HepG2 (cell line): ENCODE results near the gene PRSS23.

Experiments used
- CTCF ChIP-seq: sonication (generic); formaldehyde crosslinking; IDR thresholded peaks from 2 replicates; pipeline ENCODE4 v1.5.0; 2020; ENCODE audit warnings: mild to moderate bottlenecking, missing genetic modification reagents, moderate library complexity
- TAF1 ChIP-seq: sonication (generic); formaldehyde crosslinking; IDR thresholded peaks from 2 replicates; pipeline ENCODE4 v1.4.0; 2020; ENCODE audit warnings: missing genetic modification reagents
- ZNF816 ChIP-seq: sonication (generic); formaldehyde crosslinking; IDR thresholded peaks from 2 replicates; pipeline ENCODE4 v1.8.0; 2022; ENCODE audit warnings: missing genetic modification reagents, mild to moderate bottlenecking, borderline replicate concordance

- TF ChIP-seq ZNF816 (CRISPR knock-in tag) (no peak), CTCF (CRISPR knock-in tag) (no peak), TAF1 (no peak)
Measured at GRCh38 chr11:86792150-86792549, 8.2 kb upstream of the PRSS23 start.
